Measurements from ENCODE around the gene ZBP1.

The ZBP1 gene

DNA sequence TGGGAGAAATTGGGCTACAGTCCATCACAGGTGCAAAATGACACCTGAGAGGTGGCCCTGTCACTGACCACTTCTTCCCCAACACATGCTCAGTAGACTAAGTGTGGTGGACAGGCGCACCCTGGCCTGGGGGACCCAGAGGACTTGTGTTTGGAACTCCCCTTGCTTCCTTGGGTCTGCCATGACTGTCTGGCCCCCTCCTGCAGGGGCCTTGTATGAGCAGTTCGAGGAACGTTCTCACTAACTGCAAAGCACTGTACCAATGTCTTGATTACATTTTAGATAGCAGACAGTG is 63.3 kb downstream of the ZBP1 start:
- FAIRE-seq (no peak), DNase-seq (ENCODE audit: insufficient read length, low spot score) (no peak)
- TF ChIP-seq, protein P1, sequence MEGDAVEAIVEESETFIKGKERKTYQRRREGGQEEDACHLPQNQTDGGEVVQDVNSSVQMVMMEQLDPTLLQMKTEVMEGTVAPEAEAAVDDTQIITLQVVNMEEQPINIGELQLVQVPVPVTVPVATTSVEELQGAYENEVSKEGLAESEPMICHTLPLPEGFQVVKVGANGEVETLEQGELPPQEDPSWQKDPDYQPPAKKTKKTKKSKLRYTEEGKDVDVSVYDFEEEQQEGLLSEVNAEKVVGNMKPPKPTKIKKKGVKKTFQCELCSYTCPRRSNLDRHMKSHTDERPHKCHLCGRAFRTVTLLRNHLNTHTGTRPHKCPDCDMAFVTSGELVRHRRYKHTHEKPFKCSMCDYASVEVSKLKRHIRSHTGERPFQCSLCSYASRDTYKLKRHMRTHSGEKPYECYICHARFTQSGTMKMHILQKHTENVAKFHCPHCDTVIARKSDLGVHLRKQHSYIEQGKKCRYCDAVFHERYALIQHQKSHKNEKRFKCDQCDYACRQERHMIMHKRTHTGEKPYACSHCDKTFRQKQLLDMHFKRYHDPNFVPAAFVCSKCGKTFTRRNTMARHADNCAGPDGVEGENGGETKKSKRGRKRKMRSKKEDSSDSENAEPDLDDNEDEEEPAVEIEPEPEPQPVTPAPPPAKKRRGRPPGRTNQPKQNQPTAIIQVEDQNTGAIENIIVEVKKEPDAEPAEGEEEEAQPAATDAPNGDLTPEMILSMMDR (IDR thresholded peaks at IDR 0.05; ENCODE audit: insufficient read depth, missing control alignments): no peak

DNA sequence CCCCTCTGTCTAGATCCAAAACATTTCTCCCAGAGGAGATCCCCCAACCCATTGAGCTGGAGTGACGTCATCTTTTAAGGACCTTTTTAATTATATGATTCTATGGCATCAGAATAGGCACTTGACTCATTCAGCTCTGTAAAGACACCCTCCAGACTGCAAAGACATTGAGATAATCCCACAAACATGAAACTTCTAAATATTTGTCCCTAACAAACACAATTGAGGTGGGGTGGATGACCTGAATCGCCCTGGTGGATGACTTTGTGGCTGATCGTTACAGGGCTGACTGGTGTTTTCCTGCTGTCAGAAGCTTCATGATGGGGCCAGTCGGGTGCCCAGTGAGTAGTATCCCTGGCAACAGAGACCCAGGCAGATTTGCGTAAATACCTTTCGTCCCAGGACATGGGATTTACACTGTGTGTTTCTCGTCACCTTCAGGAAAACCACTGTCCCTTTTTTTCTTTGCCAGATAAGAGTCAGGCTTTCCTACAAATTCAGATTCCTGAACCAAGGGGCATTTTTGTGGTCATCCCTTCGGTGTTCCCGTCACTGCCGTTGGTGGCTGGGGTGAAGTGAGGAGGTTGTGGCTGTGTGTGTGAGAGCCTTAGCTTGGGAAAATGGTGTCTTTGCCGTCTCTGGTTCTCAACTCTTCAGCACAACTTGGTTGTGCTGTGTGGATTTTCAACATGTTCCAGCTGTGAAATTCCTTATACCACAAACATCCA is 64.6 kb downstream of the ZBP1 start:
- FAIRE-seq: no peak
- TF ChIP-seq, protein P1 (IDR thresholded peaks at IDR 0.05; ENCODE audit: insufficient read depth, missing control alignments): no peak
- no peak for DNase-seq (ENCODE audit: insufficient read length, low spot score)

Measured in D721Med (cell line).